Gastrocnemius medialis (tissue), 4 donors: Measurements from ENCODE around the gene ACKR2. TPM values are rescaled to one million over a fixed set of nuclear protein-coding genes. Genes with fewer than 3 reads are reported as not detected.

Source experiments
- ATAC-seq, 2 donors: fragments of 150-250 bp; one replicate each; pipeline ENCODE4 v1.9.1; 2016
- DNase-seq, 2 donors: peaks; one replicate each; pipeline ENCODE4 v3.0.0-alpha.2; 2019
- H3K27ac ChIP-seq, 4 donors: fragments of 200-600 bp; sonication (generic); 1 replicate in 1 of 4; 2 replicates in 3 of 4; pipeline ENCODE4 v1.5.1; 2016 to 2018; ENCODE audit warnings: mild to moderate bottlenecking in 2 of 4, moderate library complexity in 1 of 4
- H3K27me3 ChIP-seq, 3 donors: fragments of 200-600 bp; sonication (generic) in 2 of 3; 1 replicate in 1 of 3; 2 replicates in 2 of 3; pipeline versions ENCODE4 v1.5.1 to v1.6.0; 2016 to 2019; ENCODE audit warnings: mild to moderate bottlenecking in 1 of 3, moderate library complexity in 1 of 3
- H3K36me3 ChIP-seq, 2 donors: fragments of 200-600 bp; sonication (generic) in 1 of 2; one replicate each; pipeline ENCODE4 v1.5.1; 2017 to 2018
- H3K4me1 ChIP-seq, 2 donors: fragments of 200-600 bp; sonication (generic) in 1 of 2; one replicate each; pipeline ENCODE4 v1.5.1; 2016 to 2017; ENCODE audit warnings: mild to moderate bottlenecking in 2 of 2
- H3K4me3 ChIP-seq, 4 donors: fragments of 200-600 bp; sonication (generic) in 3 of 4; 1 replicate in 1 of 4; 2 replicates in 3 of 4; pipeline ENCODE4 v1.5.1; 2016 to 2019; ENCODE audit warnings: mild to moderate bottlenecking in 2 of 4
- H3K9me3 ChIP-seq, 3 donors: fragments of 200-600 bp; sonication (generic) in 2 of 3; 1 replicate in 1 of 3; 2 replicates in 2 of 3; pipeline ENCODE4 v1.5.1; 2016 to 2019
- CTCF ChIP-seq, 5 experiments: fragments of 450-650 bp in 3 of 5; fragments of 200-600 bp in 2 of 5; sonication (generic) in 2 of 5; IDR thresholded peaks in 4 of 5; conservative IDR thresholded peaks in 1 of 5; 1 replicate in 4 of 5; 2 replicates in 1 of 5; pipeline ENCODE4 v1.5.1; 2016 to 2019; ENCODE audit warnings: antibody characterized with exemption in 5 of 5, mild to moderate bottlenecking in 3 of 5, moderate library complexity in 3 of 5
- POLR2A ChIP-seq, 2 donors: fragments of 450-650 bp; IDR thresholded peaks; one replicate each; pipeline ENCODE4 v1.6.1; 2017; ENCODE audit warnings: antibody characterized with exemption in 2 of 2, mild to moderate bottlenecking in 2 of 2, moderate library complexity in 2 of 2
- in situ Hi-C, 4 donors: fragments of 200-750 bp; cut with MboI; loops; one replicate each; pipeline versions ENCODE4 v1.15.0 to v1.8.0; 2017; ENCODE audit warnings: low sequenced_read_pairs in 4 of 4
- intact Hi-C: fragments of 100-400 bp; cut with DNase I; formaldehyde crosslinking; loops from one replicate; pipeline ENCODE4 v1.15.1; 2023; ENCODE audit warnings: low total_unique reads
- total RNA-seq, 4 donors: library from RNA; depleted of rRNA; stranded (reverse); fragments of >200 nt; gene quantifications; one replicate each; pipeline versions ENCODE4 v1.1.0 to v1.2.3, GENCODE V29; 2016

Gene ACKR2
- total RNA-seq, 4 donors from 2014 or later = 0.23 to 1.1 (median 0.51) TPM; not detected in 1

- no peak for DNase-seq
- no peak overlapping the region for H3K4me3 ChIP-seq
- no peak for ATAC-seq
- H3K27me3 ChIP-seq = no peaks in the 10 kb centered on the region
- in situ Hi-C loops (loop anchor here (5.0 to 10.0 kb wide), 4 partner anchors 52 to 109 kb away; no protein-coding TSS in a partner anchor), intact Hi-C loops (loop anchor here (10.0 kb wide), 1 partner anchor 302 kb away; the partner anchor contains the start of gene SEC22C)
- no peak for TF ChIP-seq POLR2A (IDR thresholded peaks at IDR 0.05)
- TF ChIP-seq CTCF (IDR thresholded peaks at IDR 0.05 in 4 of 5, conservative IDR thresholded peaks at IDR 0.05 in 1 of 5) = no peak
- H3K9me3 ChIP-seq = no peaks in the 10 kb centered on the region
- H3K27ac ChIP-seq = no peak overlapping the region
- peaks cover 0 to 1% of the 10 kb centered on the region in 2 donors for H3K4me1 ChIP-seq
- H3K36me3 ChIP-seq = no peaks in the 10 kb centered on the region
These were observed 77.1 kb downstream of the ACKR2 start for GRCh38 chr3:42886294-42886822.

GRCh38 chr3:42887084-42887483 lies 77.8 kb downstream of the ACKR2 start:
- no peak for DNase-seq
- in situ Hi-C loops = loop anchor here (5.0 to 10.0 kb wide), 4 partner anchors 52 to 110 kb away; no protein-coding TSS in a partner anchor
- intact Hi-C loops = loop anchor here (10.0 kb wide), 1 partner anchor 302 kb away; the partner anchor contains the start of gene SEC22C

GRCh38 chr3:42891042-42891441 lies 81.8 kb downstream of the ACKR2 start:
- Histone ChIP-seq H3K9me3 (no peaks in the 10 kb centered on the region), H3K36me3 (no peaks in the 10 kb centered on the region), H3K4me3 (no peak overlapping the region), H3K27ac (no peak overlapping the region), H3K4me1 (no peaks in the 10 kb centered on the region), H3K27me3 (no peaks in the 10 kb centered on the region)
- no peak for TF ChIP-seq CTCF (IDR thresholded peaks at IDR 0.05 in 4 of 5, conservative IDR thresholded peaks at IDR 0.05 in 1 of 5)
- TF ChIP-seq POLR2A (IDR thresholded peaks at IDR 0.05) = no peak
- ATAC-seq (no peak), DNase-seq (no peak)
- in situ Hi-C loops = no loop called here
- intact Hi-C loops = no loop called here

More at GRCh38 chr3:42887084-42887483, 77.8 kb downstream of the ACKR2 start:
- Histone ChIP-seq H3K4me1 (no peaks in the 10 kb centered on the region), H3K27ac (no peak overlapping the region), H3K27me3 (no peaks in the 10 kb centered on the region), H3K4me3 (no peak overlapping the region), H3K36me3 (no peaks in the 10 kb centered on the region), H3K9me3 (no peaks in the 10 kb centered on the region)
- TF ChIP-seq CTCF (IDR thresholded peaks at IDR 0.05 in 4 of 5, conservative IDR thresholded peaks at IDR 0.05 in 1 of 5) (no peak), POLR2A (IDR thresholded peaks at IDR 0.05) (no peak)
- ATAC-seq = no peak

- in situ Hi-C loops = no loop called here
- Histone ChIP-seq H3K9me3 (no peaks in the 10 kb centered on the region), H3K4me3 (no peak overlapping the region), H3K4me1 (no peaks in the 10 kb centered on the region), H3K36me3 (no peaks in the 10 kb centered on the region), H3K27me3 (no peaks in the 10 kb centered on the region), H3K27ac (no peak overlapping the region)
- TF ChIP-seq CTCF (IDR thresholded peaks at IDR 0.05 in 4 of 5, conservative IDR thresholded peaks at IDR 0.05 in 1 of 5) = no peak
- TF ChIP-seq POLR2A (IDR thresholded peaks at IDR 0.05) = no peak
- intact Hi-C loops = no loop called here
- DNase-seq = no peak
- no peak for ATAC-seq
These were observed 82.9 kb downstream of the ACKR2 start for GRCh38 chr3:42892169-42892568.

GRCh38 chr3:42892807-42893206 lies 83.6 kb downstream of the ACKR2 start:
- Histone ChIP-seq H3K4me1 (no peaks in the 10 kb centered on the region), H3K9me3 (no peaks in the 10 kb centered on the region), H3K4me3 (no peak overlapping the region), H3K36me3 (no peaks in the 10 kb centered on the region), H3K27me3 (no peaks in the 10 kb centered on the region), H3K27ac (no peak overlapping the region)
- TF ChIP-seq POLR2A (IDR thresholded peaks at IDR 0.05) = no peak
- no peak for TF ChIP-seq CTCF (IDR thresholded peaks at IDR 0.05 in 4 of 5, conservative IDR thresholded peaks at IDR 0.05 in 1 of 5)
- in situ Hi-C loops = no loop called here
- intact Hi-C loops = no loop called here
- no peak for DNase-seq
- no peak for ATAC-seq
